VCaP (cell line): Measurements from ENCODE around the gene ZNF254.

Source experiments
- H3K27ac ChIP-seq: fragments of 450-650 bp; 2 replicates; pipeline ENCODE4 v1.5.1; 2017
- TF ChIP-seq, protein P1 (sequence below): fragments of 450-650 bp; conservative IDR thresholded peaks from 2 replicates; pipeline ENCODE4 v1.5.1; 2017; ENCODE audit warnings: mild to moderate bottlenecking, moderate library complexity

Gene ZNF254

DNA sequence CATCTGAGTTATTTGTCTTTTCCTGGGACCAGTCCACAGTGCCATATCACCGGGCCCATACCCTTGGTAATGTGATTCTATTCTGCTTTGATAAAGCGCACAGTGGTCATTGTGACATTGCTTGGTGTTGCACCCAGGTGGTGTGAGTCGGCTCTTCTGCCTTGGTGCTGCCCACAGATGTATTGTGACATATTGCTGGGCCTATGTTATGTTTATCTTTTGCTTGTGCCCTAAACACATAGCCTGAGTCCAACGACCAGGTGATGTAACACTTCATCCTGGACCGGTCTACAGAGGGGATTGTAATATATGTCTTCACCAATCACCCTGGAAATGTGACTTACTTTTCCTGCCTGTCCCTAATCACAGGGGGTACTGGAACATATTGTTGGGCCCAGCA, 23.7 kb upstream of the ZNF254 start:
- H3K27ac ChIP-seq: no peak overlapping the region
- TF ChIP-seq, protein P1, sequence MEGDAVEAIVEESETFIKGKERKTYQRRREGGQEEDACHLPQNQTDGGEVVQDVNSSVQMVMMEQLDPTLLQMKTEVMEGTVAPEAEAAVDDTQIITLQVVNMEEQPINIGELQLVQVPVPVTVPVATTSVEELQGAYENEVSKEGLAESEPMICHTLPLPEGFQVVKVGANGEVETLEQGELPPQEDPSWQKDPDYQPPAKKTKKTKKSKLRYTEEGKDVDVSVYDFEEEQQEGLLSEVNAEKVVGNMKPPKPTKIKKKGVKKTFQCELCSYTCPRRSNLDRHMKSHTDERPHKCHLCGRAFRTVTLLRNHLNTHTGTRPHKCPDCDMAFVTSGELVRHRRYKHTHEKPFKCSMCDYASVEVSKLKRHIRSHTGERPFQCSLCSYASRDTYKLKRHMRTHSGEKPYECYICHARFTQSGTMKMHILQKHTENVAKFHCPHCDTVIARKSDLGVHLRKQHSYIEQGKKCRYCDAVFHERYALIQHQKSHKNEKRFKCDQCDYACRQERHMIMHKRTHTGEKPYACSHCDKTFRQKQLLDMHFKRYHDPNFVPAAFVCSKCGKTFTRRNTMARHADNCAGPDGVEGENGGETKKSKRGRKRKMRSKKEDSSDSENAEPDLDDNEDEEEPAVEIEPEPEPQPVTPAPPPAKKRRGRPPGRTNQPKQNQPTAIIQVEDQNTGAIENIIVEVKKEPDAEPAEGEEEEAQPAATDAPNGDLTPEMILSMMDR: no peak

DNA sequence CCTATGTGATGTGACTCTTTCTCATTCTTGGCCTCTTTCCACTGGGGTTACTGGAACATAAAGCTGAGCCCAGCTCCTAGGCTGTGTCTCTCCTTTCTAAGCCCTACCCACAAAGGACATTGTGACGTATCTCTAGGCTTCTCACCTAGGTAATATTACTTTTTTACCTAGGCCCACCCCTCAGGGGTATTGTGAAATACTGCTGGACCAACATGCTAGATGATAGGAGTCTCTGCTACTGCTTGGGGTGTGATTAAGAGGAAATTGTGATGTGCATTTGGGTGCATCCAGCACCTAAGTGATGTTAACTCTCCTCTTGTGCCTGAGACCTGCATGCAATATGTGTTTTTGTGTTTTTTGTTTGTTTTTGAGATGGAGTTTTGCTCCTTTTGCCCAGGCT, 22.8 kb upstream of the ZNF254 start:
- TF ChIP-seq, protein P1: no peak
- H3K27ac ChIP-seq: no peak overlapping the region

DNA sequence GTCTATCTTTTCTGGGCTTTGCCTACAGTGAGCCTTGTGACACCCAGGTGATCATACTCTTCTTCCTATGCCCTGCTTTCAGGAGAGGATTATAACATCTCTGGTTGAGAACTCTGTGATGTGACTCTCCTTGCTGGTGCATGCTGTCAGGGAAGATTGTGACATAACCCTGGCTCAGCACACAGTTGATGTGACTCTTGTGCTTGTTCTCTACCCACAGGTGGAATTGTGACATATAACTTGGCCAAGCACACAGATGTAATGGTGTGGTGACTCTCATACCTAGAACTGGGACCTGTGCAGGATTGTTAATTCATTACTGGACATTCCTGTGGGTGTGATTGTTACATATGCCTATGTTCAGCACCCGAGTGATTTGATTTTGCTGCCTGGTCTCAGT, 21.7 kb upstream of the ZNF254 start:
- TF ChIP-seq, protein P1: no peak
- no peak overlapping the region for H3K27ac ChIP-seq

DNA sequence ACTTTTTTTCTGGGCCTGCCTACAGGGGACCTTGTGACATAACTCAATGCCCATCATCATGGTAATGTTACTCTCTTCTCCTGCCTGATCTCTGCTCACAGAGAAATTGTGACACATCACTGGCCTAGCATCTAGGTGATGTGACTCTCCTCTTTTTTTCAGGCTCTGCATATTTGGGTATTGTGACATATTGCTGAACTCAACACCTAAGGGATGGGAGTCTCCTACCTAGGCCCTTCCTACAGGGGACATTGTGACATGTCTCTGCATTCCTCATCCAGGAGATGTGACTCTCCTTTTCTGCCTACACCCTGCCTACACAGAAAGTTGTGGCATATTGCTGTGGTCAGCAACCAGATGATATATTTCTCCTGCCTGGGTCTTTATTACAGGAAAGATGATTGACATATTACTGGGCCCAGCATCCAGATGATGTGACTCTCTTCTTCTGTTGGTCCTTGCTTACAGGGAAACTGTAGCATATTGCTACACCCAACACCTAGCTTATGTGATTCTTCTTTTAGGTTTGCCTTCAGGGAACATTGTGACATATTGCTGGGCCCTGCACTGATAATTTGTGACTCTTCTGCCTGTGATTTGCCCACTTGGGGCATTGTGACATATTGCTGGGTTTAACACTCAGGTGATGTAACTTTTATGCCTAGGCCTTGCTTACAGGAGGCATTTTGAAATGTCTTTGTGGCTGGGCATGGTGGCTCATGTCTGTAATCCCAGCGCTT, 21.0 kb upstream of the ZNF254 start:
- TF ChIP-seq, protein P1: no peak
- H3K27ac ChIP-seq: no peak overlapping the region

DNA sequence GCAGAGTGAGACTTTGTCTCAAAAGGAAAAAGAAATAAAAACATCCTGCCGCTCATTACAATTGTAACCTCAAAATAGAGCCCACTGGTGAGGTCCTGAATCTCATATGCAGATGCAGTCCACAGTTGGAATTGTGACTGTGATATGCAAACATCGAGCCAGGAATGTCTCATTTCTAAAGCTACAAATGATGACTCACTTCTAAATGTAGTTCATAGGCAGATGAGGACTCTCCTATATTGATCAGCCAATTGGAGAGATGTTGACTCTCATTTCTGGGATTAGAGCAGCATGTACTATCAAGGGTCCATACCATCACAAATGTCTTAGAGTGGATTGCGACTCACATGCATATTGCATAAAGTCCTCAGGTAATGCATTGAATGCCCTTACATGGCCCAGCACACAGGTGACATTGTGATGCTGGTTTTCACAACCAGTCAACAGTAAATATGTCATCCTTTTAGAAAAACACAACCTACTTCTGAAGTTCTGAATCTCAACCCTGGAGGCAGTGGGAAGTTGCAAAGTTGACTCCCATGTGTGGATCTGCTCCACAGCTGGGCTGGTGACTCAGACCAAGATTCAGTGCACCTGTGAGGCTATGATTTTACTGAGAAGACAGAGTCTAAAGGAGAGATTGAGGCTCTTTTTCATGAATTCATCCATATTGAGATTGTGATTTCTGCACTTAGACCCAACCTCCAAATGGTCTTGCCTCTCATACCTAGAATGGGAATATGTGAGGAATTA, 16.9 kb upstream of the ZNF254 start:
- TF ChIP-seq, protein P1: no peak
- no peak overlapping the region for H3K27ac ChIP-seq

DNA sequence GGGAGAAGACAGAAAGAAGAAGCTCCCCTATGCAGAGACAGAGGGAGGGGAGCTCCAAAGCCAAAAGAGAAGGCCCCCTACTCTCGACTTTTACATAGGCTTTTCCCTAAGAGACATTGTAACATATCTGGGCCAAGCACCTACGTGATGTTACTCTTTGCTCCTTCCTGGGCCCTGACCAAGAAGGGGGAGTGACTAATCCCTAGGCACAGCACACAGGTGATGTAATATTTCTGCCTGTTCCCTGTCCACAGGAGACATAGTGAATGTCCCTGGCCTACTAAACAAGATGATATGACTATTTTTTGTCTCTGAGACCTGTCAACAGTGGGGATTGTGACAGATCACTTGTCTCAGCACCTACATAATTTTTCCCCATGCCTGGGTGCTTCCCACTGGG, 15.9 kb upstream of the ZNF254 start:
- TF ChIP-seq, protein P1: no peak
- H3K27ac ChIP-seq: no peak overlapping the region

DNA sequence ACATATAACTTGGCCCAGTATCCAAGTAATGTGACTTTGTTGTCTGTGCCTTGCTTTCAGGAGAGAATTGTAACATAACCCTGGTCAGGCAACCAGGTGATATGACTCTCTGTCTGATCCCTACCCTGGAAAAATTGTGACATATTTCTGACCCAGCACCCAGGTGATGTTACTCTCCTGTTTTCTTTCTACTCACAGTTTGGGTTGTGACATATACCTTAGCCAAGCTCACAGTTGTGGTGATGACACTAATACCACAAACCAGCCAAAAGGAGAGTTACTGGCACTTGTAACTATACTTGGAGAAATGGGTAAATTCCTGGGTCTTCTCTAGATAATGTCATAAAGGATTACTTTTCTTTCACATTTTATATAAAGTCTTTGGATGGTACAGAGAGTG, 14.3 kb upstream of the ZNF254 start:
- no peak overlapping the region for H3K27ac ChIP-seq
- TF ChIP-seq, protein P1: no peak
